DMS 273 (cell line): ENCODE measurements around the gene LRRC10B.

Experiments used
- DNase-seq: peaks from one replicate; lab custom pipeline; 2025; ENCODE audit not compliant: unreplicated experiment; lab: John Stamatoyannopoulos, UW

The LRRC10B gene

GRCh38 chr11:61543606-61544306 is 35.2 kb downstream of the LRRC10B start:
- no peak for DNase-seq

DNA sequence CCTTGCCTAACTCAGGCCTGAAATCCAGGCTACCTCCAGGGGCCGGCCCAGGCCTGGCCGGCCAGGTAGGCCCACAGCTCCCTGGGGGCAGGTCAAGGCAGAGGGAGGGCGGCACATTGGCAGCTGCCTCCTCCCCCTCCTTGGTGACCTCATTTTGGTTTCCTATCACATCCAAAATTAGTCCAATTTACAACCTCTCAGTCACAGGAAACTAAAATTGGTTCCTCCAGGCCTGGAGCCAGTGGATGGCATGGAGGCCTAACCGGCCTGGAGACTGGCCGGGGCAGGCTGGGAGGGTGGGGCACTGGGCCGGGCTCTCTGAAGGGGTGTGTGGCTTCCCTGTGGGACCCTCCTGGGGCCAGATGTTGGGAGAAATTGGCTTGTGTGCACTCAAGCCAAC is 35.9 kb downstream of the LRRC10B start:
- no peak for DNase-seq

- DNase-seq, result peak; percentile 42
Observed at GRCh38 chr11:61545341-61545740, 36.8 kb downstream of the LRRC10B start.

- no peak for DNase-seq
Observed at GRCh38 chr11:61545921-61546320, 37.4 kb downstream of the LRRC10B start.

DNA sequence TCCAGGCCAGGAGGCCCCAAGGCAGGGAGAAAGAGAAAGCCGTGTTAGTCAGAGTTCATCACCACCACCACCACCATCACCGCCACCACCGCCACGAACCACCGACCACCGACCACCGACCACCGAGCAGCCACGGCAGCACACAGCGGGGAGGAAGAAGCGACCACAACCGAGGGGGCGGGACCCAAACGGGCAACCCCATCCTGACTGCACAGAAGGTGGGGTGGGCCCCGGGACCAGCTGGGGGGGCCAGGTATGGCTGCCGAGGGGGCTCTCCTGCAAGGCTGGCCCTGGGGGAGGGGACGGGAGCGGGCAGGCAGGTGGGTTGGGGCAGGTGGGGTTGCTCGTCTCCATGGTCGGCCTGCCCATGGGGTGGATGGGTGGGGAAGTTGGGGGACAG is 38.1 kb downstream of the LRRC10B start:
- DNase-seq, result no peak

DNA sequence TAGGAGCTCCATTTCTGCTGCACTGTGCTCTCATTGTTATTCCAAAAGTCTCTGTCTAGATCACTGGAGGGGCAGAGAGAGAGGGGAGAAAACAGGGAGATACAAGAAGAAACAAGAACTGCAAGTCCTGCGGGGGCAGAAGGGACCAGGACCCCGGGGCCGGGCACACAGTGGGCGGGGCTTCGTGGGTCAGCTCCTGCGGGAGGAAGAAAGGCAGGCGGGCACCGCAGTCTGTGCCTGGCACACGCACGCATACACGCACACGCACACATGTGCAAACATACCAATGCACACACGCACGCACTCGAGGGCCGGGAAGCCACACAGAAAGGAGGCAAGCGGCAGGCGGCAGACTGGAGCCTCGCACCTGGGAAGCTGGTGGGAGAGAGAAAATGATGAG is 38.7 kb downstream of the LRRC10B start:
- DNase-seq, result no peak

DNA sequence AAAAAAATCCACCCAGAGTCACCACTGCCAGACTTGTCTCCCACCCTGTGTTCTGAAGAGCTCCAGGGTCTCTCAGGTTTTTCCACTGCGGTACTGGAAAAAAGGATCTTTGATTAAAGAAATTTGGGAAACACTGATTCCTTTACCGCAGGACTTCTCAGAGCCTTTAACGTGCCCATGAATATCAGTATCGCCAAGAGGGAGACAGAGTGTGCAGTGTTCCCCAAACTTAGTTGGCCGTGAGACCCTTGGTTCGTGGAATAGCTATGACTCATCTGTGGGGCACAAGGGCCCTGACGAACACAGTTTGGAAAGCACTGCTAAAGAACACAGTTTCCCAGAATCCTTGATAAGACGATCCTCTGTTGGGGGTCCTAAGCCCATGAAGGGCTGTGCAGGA is 40.6 kb downstream of the LRRC10B start:
- DNase-seq, result no peak

GRCh38 chr11:61549662-61550568 is 41.4 kb downstream of the LRRC10B start:
- peak; percentile 17 for DNase-seq

GRCh38 chr11:61550665-61551227 is 42.2 kb downstream of the LRRC10B start:
- no peak for DNase-seq

- peak; percentile 77 for DNase-seq
Observed at GRCh38 chr11:61551634-61552033, 43.1 kb downstream of the LRRC10B start.

GRCh38 chr11:61552108-61552635 is 43.6 kb downstream of the LRRC10B start:
- peak; percentile 28 for DNase-seq

- peak; percentile 71 for DNase-seq
Observed at GRCh38 chr11:61553373-61554171, 45.0 kb downstream of the LRRC10B start.

DNA sequence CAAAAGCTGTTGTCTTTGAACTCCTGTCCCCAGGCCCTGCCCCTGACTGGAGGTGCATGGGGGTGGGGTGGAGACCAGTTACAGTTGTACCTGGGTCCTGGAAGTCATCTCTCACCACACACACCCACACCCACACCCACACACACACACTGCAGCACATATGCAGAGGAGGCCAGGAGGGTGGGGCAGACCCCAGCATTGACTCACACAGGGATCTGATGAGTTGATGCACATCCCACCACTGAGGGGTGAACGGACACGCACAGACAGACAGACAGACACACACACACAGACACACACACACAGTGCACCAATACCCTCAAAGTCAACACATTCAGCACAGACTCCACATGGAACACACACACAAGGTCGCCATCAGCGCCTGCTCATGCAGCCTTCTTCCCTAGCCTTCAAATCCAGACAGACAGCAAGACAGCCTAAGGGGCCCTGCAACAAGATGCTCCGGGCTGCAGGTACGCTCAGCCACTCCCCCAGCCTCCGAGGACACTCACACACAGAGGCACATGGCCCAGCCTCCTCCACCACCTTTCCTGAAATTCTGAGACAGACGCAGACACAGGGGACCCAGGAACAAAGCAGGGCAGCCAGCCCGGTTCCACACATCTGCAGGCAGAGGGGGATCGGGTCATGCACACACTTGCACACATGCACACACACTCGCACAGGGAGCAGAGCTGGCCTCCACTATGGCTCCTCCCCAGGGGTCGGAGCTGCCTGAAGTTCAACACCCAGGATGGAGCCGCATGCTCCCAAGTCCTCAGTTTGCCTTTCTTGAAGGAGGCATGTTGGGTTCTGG is 45.8 kb downstream of the LRRC10B start:
- DNase-seq, result no peak

GRCh38 chr11:61555051-61555969 is 46.8 kb downstream of the LRRC10B start:
- DNase-seq, result no peak

DNA sequence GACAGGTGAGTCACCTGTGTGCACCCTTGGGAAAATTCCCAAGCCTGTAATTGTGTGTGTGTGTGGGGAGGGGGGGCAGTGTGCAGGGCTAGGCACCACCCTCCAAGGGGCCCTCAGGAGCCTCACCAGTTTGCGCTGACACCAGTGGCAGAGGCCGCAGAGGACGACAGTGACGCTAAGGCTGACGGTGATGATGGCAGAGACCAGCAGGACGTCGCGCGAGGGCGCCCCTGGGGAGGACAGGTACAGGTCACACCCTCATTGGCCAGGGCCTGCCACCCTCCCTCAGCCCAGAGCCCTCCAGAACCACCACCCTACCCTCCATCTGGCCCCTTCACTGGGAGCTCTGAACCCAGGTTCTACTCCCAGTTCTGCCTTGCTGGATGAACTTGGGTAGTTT is 47.4 kb downstream of the LRRC10B start:
- DNase-seq, result no peak

DNA sequence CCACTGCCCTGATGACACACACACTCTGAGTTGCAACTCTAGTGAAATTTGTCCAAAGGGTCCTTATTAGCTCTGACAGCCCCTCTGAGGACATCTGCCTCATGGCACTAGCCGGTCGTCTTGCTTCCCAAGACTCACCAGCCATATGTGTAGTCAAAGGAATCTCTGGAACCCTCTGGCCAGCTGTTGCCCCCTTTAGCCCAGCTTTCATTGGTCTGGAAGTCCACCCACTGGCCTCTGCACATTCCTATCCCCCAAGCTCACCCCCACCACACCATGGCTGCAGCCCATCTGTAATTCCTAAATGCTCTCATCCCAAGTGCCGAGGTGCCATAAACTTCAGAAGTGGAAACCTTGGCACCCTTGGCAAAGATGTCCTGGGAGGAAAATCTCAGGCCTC is 48.1 kb downstream of the LRRC10B start:
- no peak for DNase-seq
